T-cell (primary cell): ENCODE measurements around the gene CRKL. TPM values are rescaled to one million over a fixed set of nuclear protein-coding genes. Genes with fewer than 3 reads are reported as not detected.

Experiments used
- ATAC-seq, 4 experiments: fragments of 200-7000 bp in 3 of 4; fragments of 150-1000 bp in 1 of 4; cut with Tn5 transposase; replicated peaks in 1 of 4; 1 replicate in 3 of 4; 2 replicates in 1 of 4; pipeline ENCODE4 v1.10.0; 2021; ENCODE audit warnings: moderate library complexity in 3 of 4, mild to moderate bottlenecking in 2 of 4, moderate number of reproducible peaks in 1 of 4
- CTCF ChIA-PET, 2 donors: fragments of 300-600 bp; sonication (Branson Sonifier 250); formaldehyde crosslinking; loops; one replicate each; lab custom pipeline; 2022; ENCODE audit warnings: antibody characterized with exemption in 2 of 2; lab: Charles Lee
- POLR2A ChIA-PET, 2 donors: fragments of 300-600 bp; sonication (Branson Sonifier 250); formaldehyde crosslinking; loops; one replicate each; lab custom pipeline; 2022; ENCODE audit warnings: antibody characterized with exemption in 2 of 2; lab: Charles Lee
- DNase-seq, 35 experiments: peaks; one replicate each; pipeline versions ENCODE4 v3.0.0 to v3.0.0-alpha.2; 2013 to 2023
- H3K27ac ChIP-seq: one replicate; pipeline ENCODE4 v1.5.1; 2013; ENCODE audit warnings: low read length
- H3K27me3 ChIP-seq, 2 experiments: replicated peaks in 1 of 2; 1 replicate in 1 of 2; 2 replicates in 1 of 2; pipeline versions ENCODE4 v1.6.1 to v1.7.0; 2013; ENCODE audit warnings: low read length in 1 of 2, mixed read lengths in 1 of 2; ENCODE audit not compliant: control insufficient read depth in 2 of 2, insufficient read depth in 2 of 2; ENCODE audit errors: extremely low read depth in 1 of 2
- H3K36me3 ChIP-seq, 2 donors: 1 replicate in 1 of 2; 2 replicates in 1 of 2; pipeline versions ENCODE4 v1.6.1 to v1.7.0; 2013; ENCODE audit warnings: low read length in 1 of 2; ENCODE audit not compliant: control insufficient read depth in 2 of 2, insufficient read depth in 1 of 2; ENCODE audit errors: extremely low read depth in 1 of 2
- H3K4me1 ChIP-seq, 2 experiments: 1 replicate in 1 of 2; 2 replicates in 1 of 2; pipeline versions ENCODE4 v1.6.1 to v1.7.0; 2013; ENCODE audit warnings: low read length in 2 of 2, mixed read lengths in 1 of 2; ENCODE audit not compliant: insufficient read depth in 2 of 2, control insufficient read depth in 1 of 2; ENCODE audit errors: extremely low read depth in 1 of 2
- H3K4me3 ChIP-seq, 2 donors: 1 replicate in 1 of 2; 2 replicates in 1 of 2; pipeline versions ENCODE4 v1.5.1 to v1.7.0; 2013; ENCODE audit warnings: mild to moderate bottlenecking in 2 of 2, low read length in 1 of 2, moderate library complexity in 1 of 2; ENCODE audit not compliant: control insufficient read depth in 1 of 2; ENCODE audit errors: extremely low read depth in 1 of 2
- H3K9me3 ChIP-seq: 2 replicates; pipeline ENCODE4 v1.7.0; 2013
- H3K27ac Mint-ChIP-seq, 2 donors: one replicate each; pipeline ENCODE4 v1.8.0; 2020 to 2021; ENCODE audit warnings: mild to moderate bottlenecking in 2 of 2, mixed read lengths in 2 of 2
- H3K27me3 Mint-ChIP-seq, 2 donors: one replicate each; pipeline ENCODE4 v1.8.0; 2021 to 2022; ENCODE audit warnings: mixed read lengths in 2 of 2
- H3K36me3 Mint-ChIP-seq: one replicate; pipeline ENCODE4 v1.8.0; 2021; ENCODE audit warnings: mixed read lengths
- H3K4me1 Mint-ChIP-seq, 3 donors: one replicate each; pipeline ENCODE4 v1.8.0; 2020 to 2022; ENCODE audit warnings: mixed read lengths in 3 of 3, mild to moderate bottlenecking in 1 of 3
- H3K4me3 Mint-ChIP-seq, 3 donors: one replicate each; pipeline ENCODE4 v1.8.0; 2020 to 2022; ENCODE audit warnings: mild to moderate bottlenecking in 3 of 3, mixed read lengths in 3 of 3, moderate library complexity in 3 of 3
- H3K9me3 Mint-ChIP-seq, 3 donors: one replicate each; pipeline ENCODE4 v1.8.0; 2020 to 2022; ENCODE audit warnings: mixed read lengths in 3 of 3
- WGBS: methylation state at CpG from one replicate; pipeline ENCODE4 v1.1.5; 2013; ENCODE audit warnings: missing lambda C conversion rate; ENCODE audit not compliant: insufficient coverage; 5-methylcytosine and 5-hydroxymethylcytosine counted together
- total RNA-seq, 35 experiments: library from RNA in 6 of 35; stranded (reverse) in 6 of 35; fragments of 120-200 nt in 1 of 35; gene quantifications; one replicate each; pipeline versions ENCODE4 v1.2.1 to v1.2.4 and lab custom pipeline; 2013 to 2026

The CRKL gene
- total RNA-seq, 5 donors from 2014 or later (not counting 1 experiment from before 2014, with no cell fraction given) = 41.7 to 87.7 (median 85.4) TPM

GRCh38 chr22:20998411-20999336 lies 81.5 kb downstream of the CRKL start:
- ATAC-seq = no peak
- WGBS = 64% methylated on average over 6 of the region's 7 CpGs
- CTCF ChIA-PET = no interaction called here
- DNase-seq = no peak
- Histone ChIP-seq H3K36me3 (peaks cover 12 to 45% of the 10 kb centered on the region in 2 donors), H3K27me3 (peaks cover 0 to 2% of the 10 kb centered on the region in 2 experiments), H3K4me1 (peaks cover 12 to 44% of the 10 kb centered on the region in 2 experiments), H3K27ac (no peak overlapping the region), H3K4me3 (no peak overlapping the region), H3K9me3 (no peaks in the 10 kb centered on the region)
- Mint-ChIP-seq H3K27ac (peak overlapping the region; percentile 22 to 23), H3K36me3 (no peaks in the 10 kb centered on the region), H3K4me1 (peaks cover 33 to 42% (median 42%) of the 10 kb centered on the region in 3 donors), H3K4me3 (peak overlapping the region in 2 of 3 donors; percentile 6 to 17), H3K9me3 (no peaks in the 10 kb centered on the region), H3K27me3 (no peaks in the 10 kb centered on the region)
- POLR2A ChIA-PET = no interaction called here

DNA sequence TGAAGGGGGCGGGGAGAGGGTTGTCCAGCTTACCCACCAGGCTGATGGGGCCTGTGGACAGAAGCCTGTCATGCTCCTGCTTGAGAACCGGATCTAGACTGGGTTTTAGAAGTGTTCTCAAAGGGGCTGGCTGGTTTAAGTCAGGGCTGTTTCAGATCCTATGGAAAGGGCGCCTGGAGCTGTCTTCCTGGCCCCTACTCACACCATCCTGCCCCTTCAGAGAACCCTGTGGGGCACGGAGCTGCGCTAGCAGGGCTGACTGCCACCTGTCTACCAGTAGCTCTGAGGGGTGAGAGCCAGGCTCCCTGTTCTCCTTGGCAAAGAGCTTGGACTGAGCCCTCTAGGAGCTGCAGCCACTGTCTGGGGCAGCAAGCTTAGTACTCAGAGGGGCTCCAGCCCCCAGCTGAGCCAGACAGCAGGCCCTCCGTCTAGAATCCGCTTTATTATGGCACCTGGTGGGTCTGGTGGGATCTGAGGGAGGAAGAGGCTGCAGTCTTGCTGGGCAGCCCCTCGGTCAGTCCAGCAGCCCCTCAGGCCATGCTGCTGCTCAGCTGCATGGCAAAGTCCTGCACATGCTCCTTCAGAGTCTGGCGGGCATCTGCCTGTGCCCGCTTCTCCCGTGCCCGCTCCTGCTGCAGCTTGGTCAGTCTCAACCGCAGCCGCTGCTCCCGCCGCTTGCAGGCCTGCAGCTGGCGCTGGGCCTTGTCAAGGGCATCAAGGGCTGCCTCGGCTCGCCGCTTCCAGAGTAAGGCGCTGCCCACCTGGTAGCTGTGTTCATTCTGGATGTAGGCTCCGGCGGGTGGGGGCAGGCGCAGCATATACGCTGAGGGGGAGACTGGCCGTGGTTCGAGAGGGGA lies 82.4 kb downstream of the CRKL start:
- Histone ChIP-seq H3K27ac (peak overlapping the region; percentile 95), H3K9me3 (no peaks in the 10 kb centered on the region), H3K27me3 (peaks cover 0 to 2% of the 10 kb centered on the region in 2 experiments), H3K36me3 (peaks cover 7 to 40% of the 10 kb centered on the region in 2 donors), H3K4me1 (peaks cover 12 to 46% of the 10 kb centered on the region in 2 experiments), H3K4me3 (no peak overlapping the region)
- peak overlapping the region; percentile 77 to 100 for H3K27ac Mint-ChIP-seq
- H3K27me3 Mint-ChIP-seq = no peaks in the 10 kb centered on the region
- no peaks in the 10 kb centered on the region for H3K9me3 Mint-ChIP-seq
- no peaks in the 10 kb centered on the region for H3K36me3 Mint-ChIP-seq
- peaks cover 39 to 43% (median 43%) of the 10 kb centered on the region in 3 donors for H3K4me1 Mint-ChIP-seq
- H3K4me3 Mint-ChIP-seq = peak overlapping the region; percentile 94 to 96 (median 95)
- no peak for DNase-seq
- POLR2A ChIA-PET = no interaction called here
- 95% methylated on average over 25 of the region's 27 CpGs for WGBS
- no peak for ATAC-seq
- CTCF ChIA-PET = no interaction called here

DNA sequence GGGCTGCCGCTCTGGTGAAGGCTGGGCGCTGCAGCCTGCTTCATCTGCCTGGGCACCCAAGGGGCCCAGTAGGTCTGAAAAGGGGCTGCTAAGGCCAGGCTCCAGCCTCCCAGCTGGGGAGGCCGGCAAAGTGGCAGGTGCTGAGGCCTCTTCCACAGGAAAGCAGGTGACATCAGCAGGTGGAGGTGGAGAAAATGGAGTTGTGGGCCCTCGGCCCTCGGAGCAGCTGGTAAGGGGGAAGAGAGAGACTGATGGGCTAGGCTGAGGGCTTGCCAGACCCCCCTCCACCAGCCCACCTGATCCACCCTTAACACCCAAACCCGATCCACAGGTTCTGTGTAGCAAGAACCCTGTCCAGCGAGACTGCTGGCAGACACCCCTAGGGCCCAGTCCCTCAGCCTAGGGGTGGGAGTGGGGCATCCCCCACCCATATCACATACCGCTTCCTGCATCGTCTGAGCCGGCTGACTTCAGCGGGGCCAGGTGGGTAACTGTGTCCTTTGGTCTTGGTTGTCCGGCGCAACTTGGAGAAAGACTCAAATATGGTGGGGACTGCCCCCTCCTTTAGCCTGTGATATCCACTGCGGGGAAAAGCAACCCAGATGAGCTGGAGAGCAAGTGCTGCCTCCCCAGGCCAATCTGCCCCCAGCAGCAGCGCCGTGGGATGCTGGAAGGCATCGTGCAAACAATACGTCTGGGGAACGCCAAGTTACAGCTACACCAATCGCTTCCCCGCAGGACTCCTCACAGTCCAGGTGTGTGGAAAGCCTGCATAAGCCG lies 83.2 kb downstream of the CRKL start:
- Histone ChIP-seq H3K4me3 (peak overlapping the region; percentile 82 to 94), H3K36me3 (peaks cover 7 to 38% of the 10 kb centered on the region in 2 donors), H3K4me1 (peaks cover 12 to 46% of the 10 kb centered on the region in 2 experiments), H3K27ac (peak overlapping the region; percentile 95), H3K9me3 (no peaks in the 10 kb centered on the region), H3K27me3 (peaks cover 0 to 2% of the 10 kb centered on the region in 2 experiments)
- ATAC-seq = no peak
- DNase-seq = no peak
- Mint-ChIP-seq H3K27me3 (no peaks in the 10 kb centered on the region), H3K36me3 (no peaks in the 10 kb centered on the region), H3K4me3 (peak overlapping the region; percentile 94 to 96 (median 95)), H3K4me1 (peaks cover 39 to 43% (median 43%) of the 10 kb centered on the region in 3 donors), H3K27ac (peak overlapping the region; percentile 98 to 100), H3K9me3 (no peaks in the 10 kb centered on the region)
- CTCF ChIA-PET = no interaction called here
- WGBS = 65% methylated on average over 14 of the region's 22 CpGs
- POLR2A ChIA-PET = no interaction called here

GRCh38 chr22:21000987-21001600 lies 83.9 kb downstream of the CRKL start:
- DNase-seq (peak in 1 of 35 experiments; percentile 7), ATAC-seq (no peak)
- H3K27ac ChIP-seq = peak overlapping the region; percentile 95
- 2% methylated on average over 22 of the region's 26 CpGs for WGBS
- ChIA-PET POLR2A (no interaction called here), CTCF (no interaction called here)
- H3K27me3 ChIP-seq = peaks cover 0 to 2% of the 10 kb centered on the region in 2 experiments
- H3K36me3 ChIP-seq = peaks cover 7 to 34% of the 10 kb centered on the region in 2 donors
- peaks cover 12 to 46% of the 10 kb centered on the region in 2 experiments for H3K4me1 ChIP-seq
- H3K9me3 ChIP-seq = no peaks in the 10 kb centered on the region
- H3K4me3 Mint-ChIP-seq = peak overlapping the region; percentile 94 to 96 (median 95)
- no peaks in the 10 kb centered on the region for H3K27me3 Mint-ChIP-seq
- H3K9me3 Mint-ChIP-seq = no peaks in the 10 kb centered on the region
- no peaks in the 10 kb centered on the region for H3K36me3 Mint-ChIP-seq
- H3K27ac Mint-ChIP-seq = peak overlapping the region; percentile 98 to 100
- H3K4me3 ChIP-seq = peak overlapping the region; percentile 82 to 94
- H3K4me1 Mint-ChIP-seq = peaks cover 39 to 43% (median 43%) of the 10 kb centered on the region in 3 donors

DNA sequence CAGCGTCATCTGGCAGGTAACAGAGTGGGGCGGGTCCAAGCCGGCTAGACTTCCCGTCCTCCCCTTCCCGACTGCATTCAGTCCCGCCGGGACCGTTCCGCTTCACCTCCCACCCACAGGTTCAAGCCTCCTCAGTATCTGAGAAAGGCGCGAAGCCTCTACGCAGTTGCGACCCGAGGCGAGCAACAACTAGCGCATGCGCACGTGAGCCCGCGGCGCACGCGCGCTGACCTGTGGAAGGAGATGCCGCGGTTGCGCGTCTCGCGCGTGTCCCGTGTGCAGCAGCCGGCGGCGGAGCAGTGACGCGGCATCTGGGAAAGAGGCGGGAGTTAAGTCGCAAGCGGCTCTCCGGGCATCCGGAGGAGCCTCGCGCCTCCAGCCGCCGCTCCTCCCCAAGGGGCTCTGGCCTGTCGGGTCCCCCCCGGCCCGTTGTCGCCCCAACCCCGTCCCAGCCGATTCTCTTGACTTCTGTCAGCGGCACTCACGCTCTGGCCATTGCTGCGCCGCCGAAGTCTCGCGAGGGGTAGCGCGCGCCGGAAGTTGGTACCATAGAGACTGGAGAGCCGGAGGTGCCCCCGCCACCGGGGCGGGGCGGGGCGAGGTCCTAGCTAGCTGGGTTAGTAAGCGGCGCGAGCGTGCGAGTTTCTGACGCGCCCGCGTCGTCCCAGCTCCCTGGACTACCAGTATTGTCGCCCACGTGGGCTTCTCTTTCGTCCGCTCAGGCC lies 84.6 kb downstream of the CRKL start, which contains the start of gene THAP7:
THAP7 (minus strand) TSS at position 518 of the 725 bp plus-strand sequence; CDS start at position 311, 207 bp downstream.
- peaks cover 39 to 43% (median 43%) of the 10 kb centered on the region in 3 donors for H3K4me1 Mint-ChIP-seq
- peaks cover 0 to 2% of the 10 kb centered on the region in 2 experiments for H3K27me3 ChIP-seq
- POLR2A ChIA-PET = interaction anchor here (0.5 to 0.7 kb wide), 2 partner anchors 54 to 449 kb away, joined by 3 read pairs; no protein-coding TSS in a partner anchor
- H3K4me1 ChIP-seq = peaks cover 12 to 46% of the 10 kb centered on the region in 2 experiments
- DNase-seq (peak; percentile 94 to 99 (median 97)), ATAC-seq (peak; percentile 91 to 93 (median 92))
- CTCF ChIA-PET = interaction anchor here in 1 of 2 donors (0.6 to 1.2 kb wide), 2 partner anchors 11 to 644 kb away, joined by 3 to 5 read pairs; no protein-coding TSS in a partner anchor
- 0% methylated on average over 83 of the region's 83 CpGs for WGBS
- H3K9me3 Mint-ChIP-seq = no peaks in the 10 kb centered on the region
- H3K27ac Mint-ChIP-seq = peak within 1 kb of the TSS; percentile 98 to 100
- peaks cover 7 to 34% of the 10 kb centered on the region in 2 donors for H3K36me3 ChIP-seq
- H3K4me3 ChIP-seq = peak within 1 kb of the TSS; percentile 82 to 94
- H3K36me3 Mint-ChIP-seq = no peaks in the 10 kb centered on the region
- H3K9me3 ChIP-seq = no peaks in the 10 kb centered on the region
- peak within 1 kb of the TSS; percentile 94 to 96 (median 95) for H3K4me3 Mint-ChIP-seq
- H3K27me3 Mint-ChIP-seq = no peaks in the 10 kb centered on the region
- H3K27ac ChIP-seq = peak within 1 kb of the TSS; percentile 95
